Upper lobe of right lung (tissue), 1 donor: ENCODE data around the gene C14orf132. TPM values are rescaled to one million over a fixed set of nuclear protein-coding genes. Genes with fewer than 3 reads are reported as not detected.

ENCODE experiments used
- ATAC-seq: fragments of 200-7000 bp; cut with Tn5 transposase; one replicate; pipeline ENCODE4 v1.9.1; 2020; ENCODE audit warnings: mild to moderate bottlenecking, moderate library complexity
- DNase-seq: peaks from one replicate; pipeline ENCODE4 v3.0.0-alpha.2; 2020
- H3K27ac ChIP-seq: fragments of 200-600 bp; one replicate; pipeline ENCODE4 v1.8.0; 2022
- H3K27me3 ChIP-seq: fragments of 200-600 bp; one replicate; pipeline ENCODE4 v1.8.0; 2022; ENCODE audit warnings: mild to moderate bottlenecking
- H3K36me3 ChIP-seq: fragments of 200-600 bp; one replicate; pipeline ENCODE4 v1.8.0; 2022
- H3K4me1 ChIP-seq: fragments of 200-600 bp; one replicate; pipeline ENCODE4 v1.8.0; 2022
- H3K4me3 ChIP-seq: fragments of 200-600 bp; one replicate; pipeline ENCODE4 v1.8.0; 2022; ENCODE audit warnings: mild to moderate bottlenecking
- H3K9me3 ChIP-seq: fragments of 200-600 bp; one replicate; pipeline ENCODE4 v1.8.0; 2022
- intact Hi-C: fragments of 100-400 bp; cut with DNase I; formaldehyde crosslinking; loops from one replicate; pipeline ENCODE4 v1.11.0; 2022
- total RNA-seq: library from RNA; stranded (reverse); fragmentation: NEBNext Ultra II Directional; extraction: Animal tissue kit (Norgen Biotek cat#: 25700); gene quantifications from one replicate; pipeline ENCODE4 v1.2.1, GENCODE V29; 2021
- TF ChIP-seq, protein P1 (sequence below): fragments of 200-600 bp; IDR thresholded peaks from one replicate; pipeline ENCODE4 v1.8.0; 2022; ENCODE audit warnings: antibody characterized with exemption
- donor health status: DM: no; HTN: yes; CAD: no; lungs with severe emphysema.

Gene C14orf132
- total RNA-seq, 1 donor from 2014 or later, result 63.1 TPM

DNA sequence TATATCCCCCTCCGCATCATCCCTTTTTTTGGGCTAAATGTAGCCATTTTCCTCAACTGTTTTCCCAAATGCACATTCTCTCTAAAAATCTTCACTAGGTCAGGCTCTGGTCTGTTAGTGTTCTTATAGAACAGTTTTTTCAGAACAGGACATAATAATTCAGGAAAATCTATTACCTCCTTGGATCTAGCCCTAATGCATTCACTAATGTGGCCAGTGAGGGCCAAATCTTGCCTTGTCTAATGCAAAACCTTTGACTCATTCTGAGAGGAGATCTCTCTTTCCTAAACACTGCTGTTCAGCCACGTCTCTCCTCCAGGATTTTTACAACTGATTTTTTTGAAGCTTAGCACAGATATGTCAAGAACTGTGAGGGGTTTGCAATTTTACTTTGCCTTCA, 15.5 kb downstream of the C14orf132 start:
- intact Hi-C loops, result no loop called here
- Histone ChIP-seq H3K4me3 (no peak overlapping the region), H3K4me1 (no peaks in the 10 kb centered on the region), H3K27ac (no peak overlapping the region), H3K36me3 (peaks cover 12% of the 10 kb centered on the region), H3K9me3 (no peaks in the 10 kb centered on the region), H3K27me3 (no peaks in the 10 kb centered on the region)
- no peak for ATAC-seq
- no peak for DNase-seq
- TF ChIP-seq, protein P1, sequence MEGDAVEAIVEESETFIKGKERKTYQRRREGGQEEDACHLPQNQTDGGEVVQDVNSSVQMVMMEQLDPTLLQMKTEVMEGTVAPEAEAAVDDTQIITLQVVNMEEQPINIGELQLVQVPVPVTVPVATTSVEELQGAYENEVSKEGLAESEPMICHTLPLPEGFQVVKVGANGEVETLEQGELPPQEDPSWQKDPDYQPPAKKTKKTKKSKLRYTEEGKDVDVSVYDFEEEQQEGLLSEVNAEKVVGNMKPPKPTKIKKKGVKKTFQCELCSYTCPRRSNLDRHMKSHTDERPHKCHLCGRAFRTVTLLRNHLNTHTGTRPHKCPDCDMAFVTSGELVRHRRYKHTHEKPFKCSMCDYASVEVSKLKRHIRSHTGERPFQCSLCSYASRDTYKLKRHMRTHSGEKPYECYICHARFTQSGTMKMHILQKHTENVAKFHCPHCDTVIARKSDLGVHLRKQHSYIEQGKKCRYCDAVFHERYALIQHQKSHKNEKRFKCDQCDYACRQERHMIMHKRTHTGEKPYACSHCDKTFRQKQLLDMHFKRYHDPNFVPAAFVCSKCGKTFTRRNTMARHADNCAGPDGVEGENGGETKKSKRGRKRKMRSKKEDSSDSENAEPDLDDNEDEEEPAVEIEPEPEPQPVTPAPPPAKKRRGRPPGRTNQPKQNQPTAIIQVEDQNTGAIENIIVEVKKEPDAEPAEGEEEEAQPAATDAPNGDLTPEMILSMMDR, result no peak

DNA sequence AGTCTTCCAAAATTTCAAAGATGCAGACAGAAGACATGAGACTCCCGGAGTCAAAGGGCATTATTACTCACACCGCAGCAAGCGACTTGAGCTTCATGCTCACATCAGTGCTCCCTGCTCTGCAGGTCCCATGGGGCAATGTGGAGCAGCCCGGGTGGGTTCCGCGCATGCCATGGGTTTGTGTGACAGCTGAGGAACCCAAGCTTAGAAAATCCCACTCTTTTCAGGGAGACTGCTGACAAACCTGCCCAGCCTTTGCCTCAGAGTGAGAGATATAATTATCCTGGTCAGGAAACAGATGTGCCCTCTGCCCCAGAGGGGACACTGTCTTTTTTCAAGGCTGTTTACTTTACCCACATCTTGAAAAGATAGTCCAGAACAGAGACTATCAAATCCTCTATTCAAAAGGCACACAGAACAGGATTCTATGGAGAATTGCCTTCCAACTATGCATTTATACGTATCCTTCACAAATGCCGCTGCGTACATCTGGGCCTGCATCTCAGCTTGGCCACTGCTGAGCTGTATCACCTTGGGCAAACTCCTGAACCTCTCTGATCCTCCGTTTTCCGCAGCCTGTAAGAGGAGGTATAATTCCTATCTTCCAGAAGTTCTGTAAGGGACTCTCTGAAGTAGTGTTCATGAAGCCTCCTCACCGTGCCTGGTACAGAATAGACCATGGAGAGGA, 16.0 kb downstream of the C14orf132 start:
- no peaks in the 10 kb centered on the region for H3K27me3 ChIP-seq
- H3K4me1 ChIP-seq, result no peaks in the 10 kb centered on the region
- H3K36me3 ChIP-seq, result peaks cover 12% of the 10 kb centered on the region
- H3K27ac ChIP-seq, result no peak overlapping the region
- TF ChIP-seq, protein P1, result no peak
- intact Hi-C loops, result no loop called here
- no peak for ATAC-seq
- no peaks in the 10 kb centered on the region for H3K9me3 ChIP-seq
- H3K4me3 ChIP-seq, result no peak overlapping the region
- no peak for DNase-seq

GRCh38 chr14:96055753-96056508, 16.8 kb downstream of the C14orf132 start:
- DNase-seq (no peak), ATAC-seq (no peak)
- intact Hi-C loops, result no loop called here
- Histone ChIP-seq H3K27me3 (no peaks in the 10 kb centered on the region), H3K4me3 (no peak overlapping the region), H3K36me3 (peaks cover 12% of the 10 kb centered on the region), H3K9me3 (no peaks in the 10 kb centered on the region), H3K4me1 (no peaks in the 10 kb centered on the region), H3K27ac (no peak overlapping the region)
- TF ChIP-seq, protein P1, result no peak

- H3K27ac ChIP-seq, result no peak overlapping the region
- H3K4me3 ChIP-seq, result no peak overlapping the region
- H3K4me1 ChIP-seq, result no peaks in the 10 kb centered on the region
- ATAC-seq (no peak), DNase-seq (no peak)
- intact Hi-C loops, result no loop called here
- no peaks in the 10 kb centered on the region for H3K9me3 ChIP-seq
- TF ChIP-seq, protein P1, result no peak
- H3K36me3 ChIP-seq, result peaks cover 10% of the 10 kb centered on the region
- H3K27me3 ChIP-seq, result no peaks in the 10 kb centered on the region
Measured at GRCh38 chr14:96056509-96057422, 17.6 kb downstream of the C14orf132 start.

GRCh38 chr14:96057738-96058137, 18.6 kb downstream of the C14orf132 start:
- peaks cover under 1% of the 10 kb centered on the region for H3K36me3 ChIP-seq
- H3K9me3 ChIP-seq, result no peaks in the 10 kb centered on the region
- H3K4me1 ChIP-seq, result no peaks in the 10 kb centered on the region
- no peak overlapping the region for H3K27ac ChIP-seq
- intact Hi-C loops, result no loop called here
- no peaks in the 10 kb centered on the region for H3K27me3 ChIP-seq
- DNase-seq, result no peak
- H3K4me3 ChIP-seq, result no peak overlapping the region
- no peak for ATAC-seq
- TF ChIP-seq, protein P1, result no peak
